Activated gamma-delta T cell treated with anti-CD3 and anti-CD28 coated beads, Interleukin-2, amount 50 U/mL, for 16 hours (primary cell): ENCODE measurements around the gene ESRRG.
"Not testable (repeated sequence)": the region's sequence is repeated elsewhere in the genome, so short reads cannot be mapped to it uniquely, and the experiment has no call there.

ENCODE experiments used
- DNase-seq: peaks from one replicate; pipeline ENCODE4 v3.0.0-alpha.2; 2020; ENCODE audit warnings: low read depth

Gene ESRRG

DNA sequence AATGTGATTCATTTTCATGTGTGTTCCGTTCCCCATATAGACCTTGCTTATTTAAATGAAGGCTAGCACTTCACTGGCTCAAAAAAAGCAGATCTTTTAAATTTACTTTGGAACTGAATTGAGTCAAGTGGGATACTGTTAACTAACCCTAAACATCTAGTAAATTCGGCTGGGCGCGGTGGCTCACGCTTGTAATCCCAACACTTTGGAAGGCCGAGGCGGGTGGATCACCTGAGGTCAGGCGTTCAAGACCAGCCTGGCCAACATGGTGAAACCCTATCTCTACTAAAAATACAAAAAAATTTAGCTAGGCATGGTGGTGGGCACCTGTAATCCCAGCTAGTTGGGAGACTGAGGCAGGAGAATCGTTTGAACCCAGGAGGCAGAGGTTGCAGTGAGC is 19.2 kb downstream of the ESRRG start:
- not testable (repeated sequence) for DNase-seq

DNA sequence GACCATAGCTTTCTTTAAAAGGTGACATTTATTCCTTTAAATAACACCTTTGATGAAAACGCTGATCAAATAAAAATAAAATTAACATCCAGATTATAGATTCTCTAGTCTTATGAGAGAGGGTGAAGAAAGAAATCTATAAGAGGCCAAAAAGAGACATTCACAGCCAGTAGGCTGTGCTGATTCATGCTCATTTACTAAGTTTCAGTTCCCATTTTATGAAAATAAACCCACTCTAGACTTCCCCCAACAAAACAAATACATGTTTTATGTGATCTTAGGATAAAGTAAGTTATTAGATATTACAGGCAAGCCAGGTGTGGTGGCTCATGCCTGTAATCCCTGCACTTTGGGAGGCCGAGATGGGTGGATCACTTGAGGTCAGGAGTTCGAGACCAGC is 21.1 kb downstream of the ESRRG start:
- DNase-seq, result no peak

DNA sequence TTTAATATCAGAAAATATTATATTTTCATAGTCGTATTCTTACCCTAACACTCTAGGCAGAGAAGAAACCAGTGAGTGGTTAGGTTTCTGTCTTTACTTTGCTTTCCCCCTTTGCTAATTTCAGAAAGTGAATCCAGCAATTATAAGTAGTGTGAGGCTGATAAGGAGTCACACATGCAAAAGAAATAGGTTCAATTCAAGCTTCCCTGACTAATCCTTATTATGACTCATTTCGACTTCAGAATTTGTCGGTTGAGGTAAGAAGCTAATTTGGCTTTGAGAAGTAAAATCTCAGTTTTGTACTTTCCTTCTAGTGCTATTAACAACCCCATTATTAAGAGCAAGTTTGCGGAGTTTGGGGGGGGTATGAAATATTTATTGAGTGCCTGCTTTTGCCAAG is 22.4 kb downstream of the ESRRG start:
- no peak for DNase-seq

DNA sequence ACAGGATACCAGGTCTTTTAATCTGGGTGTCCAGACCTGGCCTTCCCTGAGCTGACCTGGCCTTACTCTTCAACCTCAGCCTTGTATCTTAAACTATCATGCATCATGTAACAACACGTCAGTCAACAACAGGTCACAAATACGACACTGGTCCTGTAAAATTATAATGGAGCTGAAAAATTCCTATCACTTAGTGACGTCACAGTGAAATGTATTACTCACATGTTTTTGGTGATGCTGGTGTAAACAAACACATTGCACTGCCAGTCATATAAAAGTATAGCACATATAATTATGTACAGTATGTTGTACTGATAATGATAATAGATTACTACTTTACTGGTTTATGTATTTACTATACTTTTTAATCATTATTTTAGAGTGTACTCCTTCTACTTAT is 31.5 kb downstream of the ESRRG start:
- DNase-seq, result no peak

DNA sequence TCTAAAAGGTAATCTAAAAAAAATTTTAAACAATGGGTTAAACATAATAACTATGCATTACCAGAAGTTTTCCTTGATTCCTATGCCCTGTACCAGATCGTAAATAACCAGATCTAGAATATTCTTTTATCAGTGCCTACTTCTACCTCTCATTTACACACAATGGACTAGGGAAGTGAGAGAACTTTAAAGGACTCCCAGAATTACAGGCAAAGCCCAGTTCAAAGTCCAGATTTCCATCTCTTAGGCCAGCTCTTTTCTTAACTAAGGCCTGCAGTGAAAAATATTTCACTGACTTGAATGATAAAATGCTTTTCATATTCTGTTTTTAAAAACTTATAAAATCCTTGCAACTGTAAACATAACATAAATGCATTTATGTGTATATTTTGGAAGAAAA is 32.6 kb downstream of the ESRRG start:
- DNase-seq, result no peak

DNA sequence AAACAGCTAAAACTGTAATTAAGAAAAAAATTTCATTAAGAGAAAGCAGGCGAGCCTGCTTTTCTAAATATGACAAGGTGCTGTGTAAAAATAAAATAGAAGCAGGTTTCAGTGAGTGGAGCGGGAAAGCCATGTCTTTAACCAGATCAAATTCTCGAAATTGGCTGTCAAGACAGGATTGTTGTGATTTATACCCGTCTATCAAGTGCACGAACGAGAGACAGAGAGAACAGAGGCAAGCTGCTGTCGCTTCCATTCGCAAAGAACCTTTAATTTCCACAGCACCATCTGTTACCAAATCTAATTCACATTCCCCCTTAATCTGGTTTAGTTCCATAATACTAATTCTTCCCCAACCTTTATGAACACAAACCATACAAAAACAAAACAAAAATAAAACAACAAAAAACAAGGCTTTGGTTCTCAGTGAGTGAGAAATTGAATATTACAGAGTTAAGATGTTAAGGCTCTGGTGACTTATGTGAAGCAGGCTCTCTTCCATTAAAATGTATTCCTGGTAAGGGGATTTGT is 35.0 kb downstream of the ESRRG start:
- no peak for DNase-seq

DNA sequence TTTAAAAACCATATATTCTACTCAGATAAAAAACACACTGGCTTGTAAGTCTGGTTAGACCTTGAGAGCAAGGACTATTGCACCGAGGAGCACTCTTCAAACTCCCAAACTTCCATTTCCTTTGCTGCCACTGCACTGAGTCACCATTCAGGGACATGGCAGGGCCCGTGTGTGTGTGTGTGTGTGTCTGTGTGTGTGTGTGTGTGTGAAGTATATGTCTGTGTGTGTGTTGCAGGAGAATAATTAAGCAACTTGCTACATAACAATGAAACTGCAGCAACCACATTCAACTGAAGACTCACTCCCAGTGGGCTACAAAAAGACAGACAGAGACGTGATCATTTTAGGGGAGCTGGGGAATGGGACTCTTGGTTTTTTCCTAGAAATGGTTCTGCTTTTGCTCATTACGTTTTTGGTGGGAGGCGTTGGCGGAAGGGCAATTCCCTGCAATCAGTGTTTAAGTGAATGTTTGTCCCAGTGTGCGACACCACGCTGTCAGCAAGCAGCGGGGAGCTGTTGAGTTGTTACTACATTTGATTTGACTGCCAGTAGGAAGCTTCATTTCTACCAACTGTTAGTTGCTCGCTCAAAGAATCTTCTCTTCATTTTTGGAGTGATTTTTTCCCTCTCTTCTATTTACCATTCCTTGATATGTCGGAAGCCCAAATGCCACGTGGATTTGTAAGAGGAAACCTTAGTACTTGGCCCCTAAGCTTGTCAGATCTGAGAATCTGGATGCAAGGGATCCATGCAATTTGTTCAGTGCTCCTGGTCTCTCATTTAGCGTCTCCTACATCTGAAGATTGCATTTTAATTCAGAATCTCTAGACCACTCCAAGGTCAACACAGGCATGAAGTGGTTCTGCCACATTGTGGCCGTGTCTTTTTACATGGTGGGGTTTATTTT is 36.1 kb downstream of the ESRRG start:
- no peak for DNase-seq

DNA sequence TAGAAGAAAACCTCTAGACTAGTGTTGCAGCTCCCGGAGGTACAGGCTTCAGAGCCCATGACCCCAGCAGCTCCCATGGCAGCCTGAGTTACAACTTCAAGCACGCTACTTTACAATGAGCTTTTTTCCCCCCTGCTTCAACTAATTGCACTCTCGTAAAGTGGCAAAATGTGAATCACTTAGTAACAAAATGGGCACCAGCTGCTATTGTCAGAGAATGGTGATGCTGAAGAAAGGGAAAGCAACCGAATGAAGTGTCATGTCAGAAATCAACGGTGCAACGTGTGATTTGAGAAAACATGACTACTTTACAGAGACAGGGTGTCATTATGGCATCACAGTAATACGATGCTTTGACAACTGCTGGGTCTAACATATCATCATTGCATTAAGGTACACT is 40.5 kb downstream of the ESRRG start:
- DNase-seq, result no peak

DNA sequence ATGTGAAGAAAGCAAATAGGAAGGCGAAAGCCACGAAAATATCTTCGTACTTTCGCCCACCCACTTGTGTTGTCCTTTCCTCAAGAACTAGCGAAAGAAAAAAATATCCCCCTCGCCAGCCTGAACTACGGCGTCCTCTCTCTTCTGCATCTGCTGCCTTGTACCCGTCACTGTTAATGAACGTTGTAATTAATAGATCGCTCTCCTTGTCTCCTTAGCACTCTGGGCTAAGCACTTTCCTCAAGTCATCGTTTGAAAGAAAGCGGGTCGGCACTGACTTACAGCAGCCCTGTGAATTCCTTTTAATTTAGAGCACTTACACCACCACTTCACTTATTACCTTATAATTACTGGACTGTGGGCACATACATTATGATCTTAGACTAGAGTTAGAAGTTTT is 44.1 kb downstream of the ESRRG start:
- DNase-seq, result no peak

DNA sequence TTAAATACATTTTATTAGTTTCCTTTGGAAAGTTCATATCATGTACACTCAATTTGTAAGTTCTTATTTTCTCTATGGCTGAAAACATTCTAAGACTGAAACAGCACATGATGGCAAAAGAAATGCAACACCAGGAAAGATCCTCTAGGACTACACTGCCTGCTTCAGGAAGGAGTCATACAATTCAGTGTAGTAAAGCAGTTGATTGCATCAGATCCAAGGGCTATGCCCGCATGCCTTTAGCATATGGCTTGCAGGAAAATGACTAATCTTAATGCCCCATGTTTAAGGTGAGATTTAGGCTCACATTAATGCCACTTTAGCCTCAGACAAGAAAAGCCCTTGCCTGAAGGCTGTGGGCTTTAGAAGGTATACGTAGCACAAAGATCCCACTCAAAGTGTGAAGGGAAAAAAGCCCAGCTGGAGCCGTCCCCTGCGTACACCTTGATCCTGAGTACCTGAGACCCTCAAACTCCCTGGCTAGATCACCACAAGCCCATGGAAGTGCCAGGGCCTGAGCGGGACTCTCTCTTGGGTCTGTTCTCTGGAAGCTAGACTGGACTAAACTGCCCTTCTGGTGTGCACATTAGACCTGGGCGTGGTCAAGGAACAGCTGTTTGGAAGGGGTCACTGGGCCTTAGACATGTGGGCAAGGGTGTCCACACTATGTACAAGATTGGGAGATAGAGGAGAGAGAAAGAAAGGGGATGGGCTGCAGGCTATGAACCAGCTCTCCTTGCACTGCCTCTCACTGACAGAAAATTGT is 52.9 kb downstream of the ESRRG start:
- DNase-seq, result no peak

DNA sequence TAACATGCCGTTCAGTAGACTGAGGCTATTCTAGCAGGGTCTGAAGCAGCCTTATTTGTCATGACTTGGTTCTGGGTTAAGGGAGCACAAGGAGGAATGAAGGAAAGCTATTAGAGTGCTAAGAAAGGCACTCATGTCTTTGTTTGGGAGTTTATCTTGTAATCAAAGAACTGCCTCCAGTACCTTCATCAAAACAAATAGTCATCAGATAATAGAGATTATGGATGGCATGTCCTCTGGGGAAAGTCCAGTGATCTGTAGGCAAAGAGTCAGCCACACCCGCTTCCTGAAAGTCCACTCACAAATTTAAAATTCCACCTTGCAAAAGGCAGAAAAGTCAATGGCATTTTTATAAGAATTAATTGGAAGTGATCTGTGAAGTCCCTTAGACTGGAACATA is 56.8 kb downstream of the ESRRG start:
- DNase-seq, result no peak

DNA sequence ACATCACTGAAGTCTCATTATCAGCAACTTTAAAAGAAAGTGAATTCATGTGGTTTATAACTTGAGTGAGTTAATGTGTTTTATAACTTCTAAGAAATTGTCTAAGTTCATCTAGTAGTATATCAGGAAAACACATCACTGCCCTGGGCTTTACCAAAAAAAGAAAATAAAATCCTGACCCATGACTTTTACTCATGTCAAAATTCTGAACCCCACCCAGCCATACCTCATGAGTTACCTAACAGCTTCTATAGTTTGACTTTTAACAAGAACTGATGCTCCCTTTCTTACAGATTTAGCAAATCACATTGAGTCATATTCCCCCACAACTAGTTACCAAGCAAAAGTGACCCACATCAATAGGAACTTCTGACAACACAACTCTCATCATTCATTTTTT is 57.4 kb downstream of the ESRRG start:
- no peak for DNase-seq

DNA sequence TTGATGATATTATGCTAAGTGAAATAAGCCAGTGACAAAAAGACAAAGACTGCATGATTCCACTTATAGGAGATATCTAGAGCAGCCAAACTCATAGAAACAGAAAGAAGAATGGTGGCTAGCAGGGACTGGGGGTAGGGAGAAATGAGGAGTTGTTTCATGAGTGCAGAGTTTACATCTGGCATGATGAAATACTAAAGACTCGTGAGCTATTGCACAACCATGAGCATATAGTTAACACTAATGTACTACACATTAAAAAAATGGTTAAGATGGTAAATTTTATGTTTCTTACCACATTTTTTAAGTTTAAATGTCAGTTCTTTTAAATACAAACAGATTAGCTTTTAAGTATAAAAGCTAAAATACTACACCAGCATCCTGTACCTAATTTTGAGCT is 57.8 kb downstream of the ESRRG start:
- DNase-seq, result no peak

DNA sequence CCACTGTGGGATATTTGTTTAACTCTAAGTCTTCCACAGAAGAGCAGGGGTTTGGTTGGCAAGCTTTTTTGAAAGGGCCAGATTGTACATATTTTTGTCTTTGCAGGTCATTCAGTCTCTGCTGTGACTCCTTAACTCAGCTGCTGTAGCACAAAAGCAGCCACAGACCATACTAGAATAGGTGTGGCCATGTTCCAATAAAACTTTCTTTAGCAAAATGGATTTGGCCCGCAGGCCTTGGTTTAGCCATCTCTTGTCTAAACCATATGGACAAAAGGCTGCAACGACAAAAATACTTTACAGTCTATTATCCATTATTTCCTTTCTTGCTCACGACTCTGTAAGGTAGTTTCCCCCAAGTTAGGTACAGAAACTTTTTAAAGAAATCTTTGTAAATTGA is 60.5 kb downstream of the ESRRG start:
- no peak for DNase-seq

DNA sequence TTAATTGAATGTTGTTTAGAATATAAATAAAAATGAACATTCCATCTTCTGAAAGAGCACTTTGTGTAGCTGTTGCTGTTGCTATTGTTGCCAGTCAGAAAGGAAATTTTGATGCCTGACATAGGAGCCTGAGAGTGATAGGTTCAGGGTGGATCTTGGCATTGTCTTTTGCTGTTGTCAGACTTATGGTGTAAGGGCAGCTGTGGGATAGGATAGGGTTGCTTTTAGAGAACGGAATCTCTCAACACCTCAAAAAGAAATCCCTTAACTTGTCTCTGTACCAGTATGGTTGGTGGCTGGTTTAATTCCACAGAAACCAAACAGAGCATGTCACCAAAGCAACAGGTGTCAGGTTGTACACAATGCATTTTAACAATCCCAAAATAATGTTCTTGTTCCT is 62.7 kb downstream of the ESRRG start:
- no peak for DNase-seq

DNA sequence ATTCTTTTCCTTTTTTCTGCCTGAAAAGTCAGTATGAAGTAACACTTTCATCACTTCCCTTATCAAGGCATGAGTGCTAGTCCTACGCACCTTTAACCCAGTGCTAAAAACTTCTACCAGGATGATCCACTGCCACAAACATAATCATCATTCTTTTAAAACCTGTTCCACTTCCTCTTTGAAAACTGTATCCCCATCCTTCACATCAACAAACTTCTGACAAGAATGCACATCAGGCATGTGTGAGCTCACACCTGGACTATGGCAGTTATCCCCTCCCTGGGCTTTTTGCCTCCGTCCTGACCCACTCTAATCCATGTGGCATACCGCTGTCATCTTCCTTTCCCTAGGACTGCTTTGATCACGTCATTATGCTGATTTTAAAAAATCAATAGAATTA is 70.2 kb downstream of the ESRRG start:
- no peak for DNase-seq

DNA sequence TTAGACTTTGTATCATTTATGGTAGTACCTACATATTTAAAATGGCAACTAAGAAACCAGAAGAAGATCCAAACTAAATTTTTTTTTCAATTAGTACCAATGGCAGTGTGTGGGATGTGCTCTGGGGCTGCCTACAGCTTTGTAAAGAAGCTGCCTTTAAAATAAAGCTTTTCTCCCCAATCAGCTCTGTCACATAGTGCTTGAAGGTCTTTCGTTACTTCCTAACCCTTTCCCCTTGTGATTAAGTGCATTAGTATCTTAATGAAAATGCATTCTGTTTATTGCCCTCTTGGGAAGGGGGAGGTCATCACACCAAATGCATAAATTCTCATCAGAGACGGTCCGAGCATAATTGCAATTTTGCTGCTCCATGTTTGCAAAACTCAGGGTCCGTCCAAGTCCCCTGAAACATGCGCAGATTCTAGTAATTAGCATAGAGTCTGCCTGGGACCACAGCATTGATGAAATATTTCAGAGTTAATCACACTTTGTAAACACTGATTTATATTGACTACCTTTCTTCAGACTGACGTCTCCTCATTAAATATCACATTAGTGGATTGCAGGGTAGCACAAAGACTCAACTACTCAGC is 71.3 kb downstream of the ESRRG start:
- DNase-seq, result no peak

DNA sequence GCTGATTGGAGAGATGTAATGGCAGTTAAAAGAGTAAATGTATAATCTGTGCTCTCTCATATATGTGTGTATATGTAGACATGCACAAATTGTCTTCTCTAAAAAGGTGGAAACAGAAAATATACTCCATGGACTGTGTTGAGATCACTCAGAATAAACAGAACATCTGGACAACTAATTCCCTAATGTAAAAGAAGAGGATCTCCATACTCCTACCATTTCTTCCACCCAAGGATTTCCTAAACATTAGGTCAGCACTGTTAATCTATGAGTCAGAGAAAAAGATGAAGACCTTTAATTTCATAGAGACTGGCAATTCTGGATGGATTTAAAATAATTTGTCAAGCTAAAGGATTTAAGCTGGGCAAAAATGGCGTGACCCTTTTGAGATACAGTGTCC is 80.1 kb downstream of the ESRRG start:
- no peak for DNase-seq

DNA sequence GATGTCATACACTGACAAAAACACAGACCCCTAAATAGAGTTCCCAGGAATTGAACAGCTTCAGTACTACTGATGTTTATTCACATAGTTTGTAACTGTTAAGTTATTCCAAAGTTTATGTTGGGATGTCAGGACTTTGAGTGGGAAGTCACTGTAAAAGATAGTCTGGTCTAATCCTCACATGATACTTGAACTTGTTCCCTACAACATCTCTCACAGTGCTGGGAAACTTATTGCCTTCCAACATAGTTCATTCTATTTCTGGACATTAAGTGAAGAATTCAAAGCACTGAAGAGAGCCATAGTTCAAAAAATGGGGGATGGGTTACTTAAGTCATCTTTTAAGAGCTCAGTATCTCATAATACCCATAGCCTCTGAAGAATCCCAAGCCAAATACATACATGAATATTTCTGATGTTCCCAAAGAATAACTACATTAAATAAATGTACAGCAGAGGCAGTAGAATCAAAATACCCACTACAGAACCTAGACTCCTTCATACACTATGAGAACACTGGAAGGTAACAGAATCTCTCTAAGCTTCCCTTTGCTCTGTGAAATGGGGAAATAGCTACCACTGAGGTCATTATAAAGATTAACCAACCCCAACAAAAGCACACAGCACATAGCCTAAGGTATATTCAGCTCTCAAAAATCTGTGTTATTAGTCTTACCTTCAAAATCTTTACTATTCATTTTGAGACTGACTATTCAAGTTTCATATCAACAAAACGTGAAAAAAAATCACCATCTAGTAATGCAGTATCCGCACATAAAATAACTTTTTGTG is 81.4 kb downstream of the ESRRG start:
- DNase-seq, result no peak

DNA sequence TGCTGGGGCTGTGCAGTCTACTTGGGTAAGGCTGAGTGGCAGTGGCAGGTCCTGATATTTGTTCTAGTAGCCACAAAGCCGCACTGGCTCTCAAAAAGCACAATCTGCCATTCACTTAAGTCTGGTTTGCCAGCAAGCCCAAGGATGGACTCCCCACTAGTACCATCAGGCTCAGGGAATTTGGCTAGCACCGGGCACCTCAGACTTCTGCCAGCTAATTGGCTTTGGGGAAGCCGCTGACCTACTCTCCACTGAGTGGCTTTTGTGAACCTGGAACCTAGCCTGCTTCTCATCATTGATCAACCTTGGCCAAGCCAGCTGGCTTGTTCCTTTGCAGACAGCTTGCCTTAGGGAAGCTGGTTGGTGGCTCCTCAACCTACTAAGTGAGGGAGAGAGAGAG is 83.1 kb downstream of the ESRRG start:
- no peak for DNase-seq

DNA sequence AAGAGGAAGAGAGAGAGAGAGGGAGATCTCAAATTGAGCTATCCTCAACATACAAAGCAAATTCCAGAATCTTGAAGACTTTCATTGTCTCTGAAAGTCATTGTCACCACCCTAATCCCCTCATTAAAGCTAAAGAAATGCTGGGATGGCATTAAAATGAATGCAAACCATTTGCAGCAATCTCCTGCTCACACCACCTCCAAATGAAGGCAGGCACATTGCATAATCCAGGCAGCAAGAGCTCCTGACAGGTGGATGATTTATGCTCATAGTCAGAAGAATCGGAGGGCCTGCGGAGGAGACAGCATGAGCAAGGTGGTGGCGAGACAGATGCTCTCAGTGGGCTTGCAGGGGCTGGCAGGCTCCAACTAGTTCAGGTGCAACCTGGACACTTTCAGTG is 90.2 kb downstream of the ESRRG start:
- no peak for DNase-seq

DNA sequence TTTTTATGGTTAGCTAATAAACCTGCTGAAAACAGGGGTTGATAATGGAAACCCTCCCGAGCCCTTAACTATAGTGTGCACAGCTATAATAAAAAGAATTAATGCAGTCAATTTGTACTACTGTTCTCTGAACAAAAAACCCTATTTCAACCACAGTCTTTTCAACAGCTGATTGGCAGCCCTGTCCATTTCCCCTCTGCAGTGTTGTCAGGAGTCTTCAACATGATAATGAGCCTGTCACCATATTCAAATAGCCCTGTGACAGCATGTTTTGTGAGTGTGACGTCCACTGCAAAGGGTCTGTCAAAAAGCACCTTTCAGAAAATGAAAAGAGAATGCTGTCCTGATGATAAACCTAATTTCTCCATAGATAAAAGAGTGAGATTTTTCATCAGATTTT is 92.7 kb downstream of the ESRRG start:
- DNase-seq, result no peak
